ENCODE results near the gene ERG.

Gene ERG

DNA sequence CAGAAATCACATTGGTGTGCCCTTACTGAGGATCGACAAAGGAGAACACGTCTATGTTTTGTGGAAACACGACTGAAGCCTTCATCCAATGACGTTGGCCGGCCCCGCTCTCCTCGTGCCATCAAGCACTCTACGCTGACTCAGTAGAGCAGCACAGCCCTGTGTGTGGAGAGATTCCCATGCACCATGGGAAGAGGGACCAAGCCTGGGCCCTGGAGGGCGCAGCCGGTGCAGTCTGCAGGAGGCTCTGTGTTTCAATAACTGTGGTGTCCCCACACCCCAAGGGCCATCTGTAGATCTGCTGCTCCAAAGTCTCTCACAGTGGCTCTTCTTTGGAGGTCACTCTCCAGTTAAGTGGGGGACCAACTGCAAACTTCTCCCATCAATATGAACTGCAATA is 144.0 kb downstream of the ERG start:
- no peak for DNase-seq

DNA sequence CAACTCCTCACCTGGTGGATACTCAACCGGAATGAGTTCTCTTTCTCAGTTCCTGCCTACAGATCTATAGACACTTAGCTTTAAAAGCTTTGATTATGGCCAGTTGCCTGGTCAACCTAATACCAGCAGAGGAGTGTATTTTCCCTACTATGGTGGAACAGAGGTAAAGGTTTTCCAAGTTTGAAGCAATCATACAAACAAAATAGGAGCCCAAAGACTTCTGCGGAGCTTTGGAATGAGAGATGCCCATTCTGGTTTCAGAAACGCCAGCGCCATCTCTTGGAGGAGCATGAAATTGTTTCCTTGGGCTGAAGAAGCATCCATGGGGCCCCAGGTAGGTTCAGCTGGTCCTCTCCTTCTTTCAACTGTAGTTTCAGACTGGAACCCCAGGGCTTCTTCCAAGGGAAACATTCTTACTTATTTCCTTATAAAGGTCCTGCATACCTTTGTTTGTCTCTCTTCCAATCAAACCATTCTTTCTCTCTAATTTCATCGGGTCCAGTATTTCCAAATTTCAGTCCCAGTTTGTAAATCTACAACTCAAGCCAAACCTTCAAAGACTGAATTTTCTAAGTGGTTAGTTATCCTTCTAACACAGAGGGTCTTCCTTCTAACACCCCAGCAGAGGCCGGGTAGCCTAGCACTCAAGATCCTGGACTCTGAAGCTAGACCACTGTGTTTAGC is 145.6 kb downstream of the ERG start:
- peak in 1 of 2 experiments; percentile 24 for DNase-seq

DNA sequence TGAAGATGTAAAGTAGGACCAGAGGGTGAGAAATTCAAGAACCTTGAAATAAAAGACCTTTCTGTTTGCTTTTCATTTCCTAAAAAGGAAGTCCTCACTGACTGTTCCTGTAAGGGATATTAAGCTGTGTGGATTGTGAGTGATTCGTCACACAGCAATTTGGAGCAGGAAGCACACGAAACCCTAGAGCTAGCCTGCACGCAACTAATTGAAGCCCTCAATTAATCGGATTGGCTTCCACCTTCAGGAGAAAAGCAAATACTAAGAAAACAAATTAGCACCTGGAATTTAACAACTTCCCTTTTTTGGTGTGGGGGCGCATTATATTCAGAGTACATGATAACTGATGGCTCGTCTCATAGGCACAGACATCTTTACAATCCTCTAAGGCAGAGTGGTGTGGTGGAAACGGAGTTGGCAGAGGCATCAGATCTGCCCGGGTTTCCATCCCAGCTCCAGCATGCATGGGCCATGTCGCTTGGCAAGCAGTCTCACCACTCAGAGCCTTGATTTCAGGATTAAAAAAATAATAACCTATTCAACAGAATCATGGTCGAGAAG is 146.2 kb downstream of the ERG start:
- DNase-seq: no peak

DNA sequence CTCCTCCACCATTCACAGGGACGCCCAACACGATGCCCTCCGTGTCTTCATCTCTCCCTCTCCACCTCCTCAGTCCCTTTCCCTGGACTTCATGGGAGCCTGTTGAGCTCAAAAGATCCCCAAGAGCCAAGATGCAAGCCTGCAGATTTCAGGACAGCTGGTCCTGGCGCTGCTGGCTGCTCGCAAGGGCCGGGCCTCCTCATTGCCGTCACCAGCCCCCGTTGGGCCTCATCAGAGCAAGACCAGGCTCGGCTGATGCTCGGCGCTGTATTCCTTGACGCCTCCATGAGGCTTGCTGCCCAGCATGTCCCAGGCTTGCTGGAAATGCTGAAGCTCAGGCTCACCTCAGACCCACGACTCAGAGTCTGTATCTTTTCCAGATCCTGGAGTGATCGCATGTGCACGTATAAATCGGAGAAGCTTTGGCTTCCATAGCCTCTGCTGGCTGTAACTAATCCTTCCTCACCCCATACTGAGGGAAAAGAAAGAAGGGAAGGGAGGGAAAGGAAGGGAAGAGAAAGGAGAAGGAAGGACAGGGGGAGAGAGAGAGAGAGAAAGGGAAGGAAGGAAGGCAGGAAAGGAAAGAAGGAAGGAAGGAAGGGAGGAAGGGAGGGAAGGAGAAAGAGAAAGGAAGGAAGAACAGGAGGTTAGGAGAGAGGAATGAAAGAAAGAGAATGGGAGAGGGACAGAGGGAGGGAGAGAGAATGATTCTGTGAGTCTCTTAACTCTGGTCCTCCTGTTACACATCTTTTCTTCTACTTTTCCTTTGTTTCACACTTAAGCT is 146.9 kb downstream of the ERG start:
- no peak for DNase-seq

- no peak for DNase-seq
Observed at GRCh38 chr21:38350684-38351083, 147.6 kb downstream of the ERG start.

DNA sequence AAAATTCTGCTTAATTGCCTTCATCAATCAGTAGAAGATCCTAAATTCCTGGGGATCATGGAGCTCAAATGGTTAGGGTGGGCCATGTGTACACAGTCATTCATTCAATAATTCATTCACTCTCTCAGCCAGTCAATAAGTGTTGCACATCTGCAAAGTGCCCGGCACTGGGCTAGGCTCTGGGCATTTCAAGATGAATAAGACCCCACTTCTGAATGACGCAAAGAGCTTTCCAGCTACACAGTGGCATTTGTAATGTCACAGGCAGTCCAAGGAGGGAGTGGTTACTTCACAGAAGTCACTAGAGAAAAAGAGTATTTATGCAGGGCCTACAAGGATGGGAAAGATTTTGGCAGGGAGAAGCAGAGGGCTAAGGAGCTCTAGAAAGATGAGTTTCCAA is 148.3 kb downstream of the ERG start:
- no peak for DNase-seq

DNA sequence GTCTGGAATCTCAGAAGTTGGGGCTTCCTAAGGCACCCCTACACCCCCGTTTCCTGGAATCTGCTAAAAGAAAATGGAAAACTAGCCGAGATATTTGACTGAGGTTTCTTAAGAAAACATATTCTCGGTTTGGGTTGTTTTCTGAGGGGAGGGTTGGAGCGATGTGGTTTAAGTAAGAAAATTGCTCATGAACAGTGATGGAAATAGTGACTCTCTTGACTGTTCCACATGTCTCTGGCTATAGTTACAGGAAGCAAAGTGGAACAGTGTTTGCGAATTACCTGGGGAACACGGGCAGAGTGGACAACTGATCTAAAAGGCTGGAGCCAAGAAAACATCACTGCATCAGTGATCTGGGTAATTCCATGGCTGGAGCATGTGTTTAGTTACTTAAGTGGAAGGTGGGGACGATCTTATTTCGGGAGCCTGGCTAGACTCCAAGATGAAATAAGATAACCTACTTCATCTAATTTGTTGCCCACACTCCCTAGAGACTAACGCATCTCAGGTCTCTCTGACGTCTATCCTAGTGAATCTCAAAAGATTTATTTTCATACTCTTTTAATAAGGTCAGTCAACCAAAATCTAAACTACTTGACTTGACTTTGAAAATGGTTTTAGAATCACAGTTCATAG is 149.0 kb downstream of the ERG start:
- DNase-seq: no peak

DNA sequence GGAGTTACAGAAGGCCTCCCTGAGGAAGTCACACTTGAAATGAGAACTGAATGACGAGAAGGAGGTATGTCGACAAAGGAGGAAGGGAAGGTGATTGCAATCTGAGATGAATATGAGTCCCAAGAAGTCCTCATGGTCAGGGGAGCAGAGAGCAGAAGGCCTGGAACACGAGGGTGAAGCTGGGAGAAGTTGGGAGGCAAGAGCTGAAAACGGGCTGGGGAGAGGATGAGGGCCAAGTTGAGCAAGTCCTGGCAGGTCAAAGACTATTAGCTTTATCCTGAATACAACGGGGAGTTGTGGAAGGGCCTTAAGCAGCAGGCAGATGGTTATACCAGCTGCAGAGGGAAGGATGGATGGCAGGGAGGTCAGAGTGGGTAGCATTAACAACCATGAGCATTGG is 152.0 kb downstream of the ERG start:
- DNase-seq: no peak

DNA sequence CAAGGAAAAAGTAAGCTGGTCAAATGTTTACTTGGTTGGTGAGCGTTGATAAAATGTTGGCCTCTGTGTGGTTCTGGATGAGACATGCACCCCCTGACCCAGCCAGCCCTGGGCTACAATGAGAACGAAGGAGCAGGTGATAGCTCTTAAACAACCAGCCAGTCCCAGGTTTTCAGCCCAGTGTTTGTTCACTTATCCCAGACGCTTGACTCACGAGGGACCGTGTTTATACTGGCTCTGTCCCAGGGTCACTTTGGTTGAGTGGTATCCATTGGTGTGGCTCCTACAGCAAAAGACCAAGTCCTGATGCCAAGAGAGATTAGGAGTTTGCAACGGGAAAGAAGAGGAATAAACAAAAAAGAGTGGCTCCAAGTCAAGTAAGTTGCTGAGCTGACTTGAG is 154.6 kb downstream of the ERG start:
- DNase-seq: no peak

- no peak for DNase-seq
Observed at GRCh38 chr21:38342739-38343138, 155.5 kb downstream of the ERG start.

GRCh38 chr21:38341546-38342012 is 156.7 kb downstream of the ERG start:
- no peak for DNase-seq

DNA sequence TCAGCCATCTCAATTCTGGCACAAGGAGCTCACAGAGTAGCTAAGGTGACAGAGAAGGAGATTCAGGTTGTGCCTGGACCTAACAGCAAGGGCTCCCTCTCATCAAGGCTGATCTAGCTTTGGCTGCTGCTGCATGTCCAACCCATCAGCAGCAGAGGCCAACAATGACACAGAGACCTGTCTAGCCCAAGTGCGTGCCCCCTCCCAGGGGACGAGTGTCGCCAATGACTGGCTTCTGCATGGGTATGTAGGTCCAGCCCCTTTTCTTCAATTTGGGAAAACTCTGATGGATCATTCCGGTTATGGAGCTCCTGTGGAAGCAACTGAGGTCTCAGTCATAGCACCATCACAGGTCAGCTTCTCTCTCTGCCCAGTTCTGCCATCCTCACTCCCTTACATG is 158.1 kb downstream of the ERG start:
- no peak for DNase-seq

DNA sequence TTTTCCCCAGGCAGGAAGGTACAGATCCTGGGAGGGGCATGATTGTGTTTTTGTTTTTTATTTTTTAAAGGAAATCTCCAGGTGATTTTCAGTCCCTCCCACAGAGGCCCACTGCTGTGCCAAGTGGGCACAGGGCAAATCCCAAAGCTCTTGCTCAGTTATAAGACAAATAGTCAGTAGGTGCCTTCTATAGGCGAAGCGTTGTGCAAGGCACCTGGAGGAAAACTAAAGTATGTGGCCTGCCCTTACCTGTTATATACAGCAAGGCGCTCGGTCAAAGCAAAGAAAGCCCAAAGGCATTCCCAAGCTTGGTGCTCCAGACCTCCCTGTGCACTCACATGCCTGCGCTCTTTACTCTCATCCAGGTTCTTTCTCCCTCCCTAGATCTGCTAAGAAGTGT is 160.5 kb downstream of the ERG start:
- no peak for DNase-seq

DNA sequence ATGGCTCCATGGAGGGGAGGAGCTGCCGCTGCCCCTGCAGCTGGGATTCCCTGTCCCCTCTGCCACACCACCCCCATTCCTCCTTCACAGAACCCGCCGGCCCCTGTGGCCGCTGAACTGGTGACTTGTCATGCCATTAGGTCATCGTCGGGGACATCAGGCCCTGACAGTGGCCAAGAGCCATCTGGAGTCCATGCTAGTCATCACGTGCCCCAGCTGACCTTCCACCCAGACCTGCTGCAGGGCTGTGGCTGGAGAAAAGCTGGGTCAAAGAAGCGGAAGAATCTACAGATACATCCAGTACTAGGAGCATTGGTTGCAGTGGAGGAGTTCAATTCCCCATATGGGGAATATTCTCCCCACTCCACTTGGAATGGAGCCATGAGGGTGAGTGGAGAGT is 163.4 kb downstream of the ERG start:
- no peak for DNase-seq

- no peak for DNase-seq
Observed at GRCh38 chr21:38333301-38334272, 164.7 kb downstream of the ERG start.

- DNase-seq: no peak
Observed at GRCh38 chr21:38330666-38331065, 167.6 kb downstream of the ERG start.
